GM20000 (cell line): ENCODE data around the gene GCKR.
"Not testable (repeated sequence)": the region's sequence is repeated elsewhere in the genome, so short reads cannot be mapped to it uniquely, and the experiment has no call there.

Experiments used
- DNase-seq: peaks from one replicate; pipeline ENCODE4 v3.0.0; 2012; ENCODE audit warnings: low spot score
- CTCF ChIP-seq: IDR thresholded peaks from 2 replicates; pipeline ENCODE4 v1.5.1; 2012; ENCODE audit warnings: mild to moderate bottlenecking, control low read depth; ENCODE audit errors: extremely low read depth, missing control alignments

The GCKR gene

GRCh38 chr2:27518113-27518781 is 21.6 kb downstream of the GCKR start:
- no peak for TF ChIP-seq CTCF
- DNase-seq = no peak

GRCh38 chr2:27518782-27519113 is 22.1 kb downstream of the GCKR start:
- DNase-seq = no peak
- no peak for TF ChIP-seq CTCF

GRCh38 chr2:27520316-27520715 is 23.7 kb downstream of the GCKR start:
- TF ChIP-seq CTCF = no peak
- DNase-seq = no peak

GRCh38 chr2:27522400-27522945 is 25.8 kb downstream of the GCKR start:
- TF ChIP-seq CTCF = no peak
- no peak for DNase-seq

GRCh38 chr2:27527182-27527581 is 30.5 kb downstream of the GCKR start:
- DNase-seq = no peak
- no peak for TF ChIP-seq CTCF

- DNase-seq = no peak
- no peak for TF ChIP-seq CTCF
Measured at GRCh38 chr2:27531983-27532382, 35.3 kb downstream of the GCKR start.

- TF ChIP-seq CTCF = no peak
Measured at GRCh38 chr2:27537287-27537686, 40.6 kb downstream of the GCKR start.

GRCh38 chr2:27538839-27539450 is 42.3 kb downstream of the GCKR start:
- DNase-seq = not testable (repeated sequence)

More at GRCh38 chr2:27537287-27537686, 40.6 kb downstream of the GCKR start:
- no peak for DNase-seq

- not testable (repeated sequence) for DNase-seq
Measured at GRCh38 chr2:27539649-27540048, 43.0 kb downstream of the GCKR start.
